K562 (cell line): ENCODE data around the gene LRP1B. TPM values are rescaled to one million over a fixed set of nuclear protein-coding genes. Genes with fewer than 3 reads are reported as not detected.

Experiments used
- ATAC-seq: fragments of 200-7000 bp; cut with Tn5 transposase; 3 replicates; pipeline ENCODE4 v1.9.1; 2020; ENCODE audit warnings: moderate library complexity
- BruUV-seq: library from RNA; stranded (reverse); fragments of 400-500 nt; replicated peaks from 2 replicates; lab custom pipeline; 2021; lab: Mats Ljungman, UMichigan
- CTCF ChIA-PET: fragments of 300-600 bp; formaldehyde crosslinking; extraction: SDS; loops from one replicate; lab custom pipeline; 2021; ENCODE audit warnings: low intra/inter-chr PET ratio; lab: Yijun Ruan, JAX
- POLR2A ChIA-PET: fragments of 300-600, 350-650 bp; sonication (Branson Sonifier 250); formaldehyde crosslinking; extraction: SDS; loops from one replicate; lab custom pipeline; 2021; ENCODE audit warnings: antibody characterized with exemption, inconsistent platforms; lab: Yijun Ruan, JAX
- DNase-seq, 4 experiments: peaks; one replicate each; pipeline versions ENCODE4 v3.0.0 to v3.0.0-alpha.2; 2011 to 2018; ENCODE audit warnings: low spot score in 3 of 4, mixed read lengths in 3 of 4; ENCODE audit errors: extremely low read depth in 1 of 4
- FAIRE-seq: peaks from 2 replicates; lab custom pipeline; 2011; peaks lifted over from hg19 to GRCh38; lab: Jason Lieb, UNC
- H2AFZ ChIP-seq: 2 replicates; pipeline ENCODE4 v1.6.0; 2011; ENCODE audit warnings: low read depth, low read length, control low read depth, inconsistent platforms
- H3K27ac ChIP-seq: fragments of 200-600 bp; 3 replicates; pipeline ENCODE4 v1.8.0; 2011; ENCODE audit warnings: low read depth, mild to moderate bottlenecking, control low read depth, inconsistent platforms, low read length, moderate library complexity, mixed read lengths; ENCODE audit errors: extremely low read depth
- H3K27me3 ChIP-seq, 2 experiments: fragments of 300-600 bp in 1 of 2; 2 replicates in 1 of 2; 3 replicates in 1 of 2; pipeline versions ENCODE4 v1.6.0 to v1.8.0; 2011; ENCODE audit warnings: inconsistent platforms in 2 of 2, low read length in 2 of 2, mild to moderate bottlenecking in 1 of 2, mixed read lengths in 1 of 2, moderate library complexity in 1 of 2; ENCODE audit not compliant: control insufficient read depth in 2 of 2, insufficient read depth in 2 of 2
- H3K36me3 ChIP-seq: fragments of 300-600 bp; 3 replicates; pipeline ENCODE4 v1.8.0; 2011; ENCODE audit warnings: mild to moderate bottlenecking, low read length, inconsistent platforms; ENCODE audit not compliant: control insufficient read depth, insufficient read depth
- H3K4me1 ChIP-seq, 2 experiments: fragments of 200-600 bp in 1 of 2; replicated peaks in 1 of 2; 2 replicates in 1 of 2; 3 replicates in 1 of 2; pipeline versions ENCODE4 v1.5.1 to v1.8.0; 2011; ENCODE audit warnings: inconsistent platforms in 2 of 2, low read length in 2 of 2, mild to moderate bottlenecking in 1 of 2, mixed read lengths in 1 of 2, moderate library complexity in 1 of 2; ENCODE audit not compliant: control insufficient read depth in 2 of 2, insufficient read depth in 2 of 2
- H3K4me2 ChIP-seq: 2 replicates; pipeline ENCODE4 v1.6.1; 2011; ENCODE audit warnings: low read length, control low read depth, inconsistent platforms, mixed read lengths; ENCODE audit not compliant: insufficient read depth
- H3K4me3 ChIP-seq: fragments of 200-600 bp; sonication (generic), shearing (Covaris generic); 2 replicates; pipeline ENCODE4 v1.5.1; 2016; ENCODE audit warnings: control low read depth, inconsistent platforms
- H3K79me2 ChIP-seq: fragments of 200-600 bp; 3 replicates; pipeline ENCODE4 v1.8.0; 2011; ENCODE audit warnings: low read length, inconsistent platforms; ENCODE audit not compliant: control insufficient read depth, insufficient read depth
- H3K9ac ChIP-seq, 2 experiments: 2 replicates each; pipeline versions ENCODE4 v1.6.0 to v1.6.1; 2011; ENCODE audit warnings: low read depth in 2 of 2, low read length in 2 of 2, control low read depth in 1 of 2, inconsistent platforms in 1 of 2, mild to moderate bottlenecking in 1 of 2, mixed read lengths in 1 of 2; ENCODE audit not compliant: insufficient read depth in 1 of 2
- H3K9me1 ChIP-seq: one replicate; pipeline ENCODE4 v1.6.0; 2011; ENCODE audit warnings: inconsistent platforms, mild to moderate bottlenecking, low read length, moderate library complexity; ENCODE audit not compliant: control insufficient read depth, insufficient read depth
- H3K9me3 ChIP-seq: replicated peaks from 2 replicates; pipeline ENCODE4 v1.5.1; 2011; ENCODE audit warnings: low read depth, low read length, inconsistent platforms; ENCODE audit not compliant: control insufficient read depth, insufficient read depth
- H4K20me1 ChIP-seq: replicated peaks from 2 replicates; pipeline ENCODE4 v1.6.1; 2011; ENCODE audit warnings: low read length, inconsistent platforms, mixed read lengths; ENCODE audit not compliant: control insufficient read depth, insufficient read depth
- BRD9 ChIP-seq: fragments of 450-650 bp; IDR thresholded peaks from 2 replicates; pipeline ENCODE4 v1.6.1; 2018; ENCODE audit warnings: low read depth; ENCODE audit not compliant: partially characterized antibody
- ELF1 ChIP-seq: fragments of 200-800 bp; sonication (Bioruptor generic); IDR thresholded peaks from 2 replicates; pipeline ENCODE4 v1.6.1; 2016; ENCODE audit warnings: missing genetic modification characterization, missing compliant biosample characterization
- EZH2 ChIP-seq: IDR thresholded peaks from 2 replicates; pipeline ENCODE4 v1.6.1; 2012; ENCODE audit warnings: low read depth, mild to moderate bottlenecking, inconsistent platforms, low read length, borderline replicate concordance
- JUN ChIP-seq, 2 experiments: sonication (generic) in 1 of 2; formaldehyde crosslinking in 1 of 2; IDR thresholded peaks; 2 replicates each; pipeline versions ENCODE4 v1.6.1 to v1.8.0; 2012 to 2022; ENCODE audit warnings: borderline replicate concordance in 2 of 2, mild to moderate bottlenecking in 2 of 2, improper control_type of control experiment in 1 of 2, low read depth in 1 of 2, low read length in 1 of 2, missing genetic modification reagents in 1 of 2
- KHSRP ChIP-seq: fragments of 450-650 bp; IDR thresholded peaks from 2 replicates; pipeline ENCODE4 v1.6.1; 2017
- RBM39 ChIP-seq: fragments of 200-400 bp; formaldehyde crosslinking; optimal IDR thresholded peaks from 2 replicates; pipeline ENCODE3; 2018; ENCODE audit warnings: low read depth, low read length
- SIN3A ChIP-seq, 2 experiments: fragments of 150-350 bp in 1 of 2; IDR thresholded peaks; 2 replicates each; pipeline ENCODE4 v1.6.1; 2011 to 2016; ENCODE audit warnings: borderline replicate concordance in 2 of 2, low read depth in 2 of 2, low read length in 2 of 2, mild to moderate bottlenecking in 2 of 2, moderate library complexity in 2 of 2; ENCODE audit not compliant: control insufficient read depth in 1 of 2
- SMAD1 ChIP-seq: fragments of 150-350 bp; IDR thresholded peaks from 2 replicates; pipeline ENCODE4 v1.6.1; 2014; ENCODE audit warnings: low read length, low read depth; ENCODE audit not compliant: partially characterized antibody
- SRSF7 ChIP-seq: fragments of 200-400 bp; formaldehyde crosslinking; optimal IDR thresholded peaks from 2 replicates; pipeline ENCODE3; 2017; ENCODE audit warnings: mild to moderate bottlenecking, low read depth, low read length
- TFAM ChIP-seq: fragments of 250-450 bp; sonication (Bioruptor Pico); conservative IDR thresholded peaks from 2 replicates; pipeline ENCODE4 v1.5.0; 2021; ENCODE audit warnings: mild to moderate bottlenecking, moderate library complexity
- ZNF165 ChIP-seq: fragments of 250-450 bp; sonication (Bioruptor Pico); IDR thresholded peaks from 2 replicates; pipeline ENCODE4 v1.4.0; 2020; ENCODE audit warnings: borderline replicate concordance
- ZNF174 ChIP-seq: fragments of 250-450 bp; sonication (Bioruptor Pico); IDR thresholded peaks from 2 replicates; pipeline ENCODE4 v1.4.0; 2020; ENCODE audit warnings: mild to moderate bottlenecking
- ZNF24 ChIP-seq: fragments of 450-650 bp; IDR thresholded peaks from 2 replicates; pipeline ENCODE4 v1.6.1; 2016
- ZNF431 ChIP-seq: sonication (generic); formaldehyde crosslinking; IDR thresholded peaks from 2 replicates; pipeline ENCODE4 v1.8.0; 2022; ENCODE audit warnings: mild to moderate bottlenecking, missing genetic modification reagents
- WGBS: fragments of 100-300 bp; shearing (Covaris generic); methylation state at CpG from one replicate; pipeline ENCODE4 v1.1.6; 2016; ENCODE audit warnings: low coverage, mixed read lengths; ENCODE audit not compliant: insufficient coverage; ENCODE audit errors: missing lambda C conversion rate; 5-methylcytosine and 5-hydroxymethylcytosine counted together
- in situ Hi-C: fragments of 300-500 bp; cut with MboI; formaldehyde crosslinking; loops from 4 replicates; pipeline ENCODE4 v1.15.0; 2018; ENCODE audit warnings: inconsistent platforms, mixed read lengths
- intact Hi-C: fragments of 100-400 bp; cut with micrococcal nuclease; formaldehyde crosslinking; loops from 2 replicates; pipeline ENCODE4 v1.14.2; 2022
- polyA plus RNA-seq, 8 experiments: library from polyadenylated mRNA; depleted of rRNA in 4 of 8; stranded (reverse) in 5 of 8; unstranded in 3 of 8; fragments of >200 nt; fragmentation: Nextera tagmentation in 2 of 8; fragmentation: Illumina TruSeq in 1 of 8; extraction: Ambion mirVana in 2 of 8; extraction: Trizol in 1 of 8; gene quantifications; 2 replicates each; pipeline versions ENCODE4 v1.2.1 to v1.2.3, GENCODE V29; 2011 to 2014; ENCODE audit warnings: inconsistent platforms in 1 of 8, missing spikeins in 1 of 8
- total RNA-seq, 7 experiments: library from RNA; depleted of rRNA in 6 of 7; stranded (reverse); fragments of >200 nt in 6 of 7; fragmentation: Illumina TruSeq in 2 of 7; extraction: Trizol in 2 of 7; gene quantifications; 2 replicates each; pipeline versions ENCODE4 v1.2.1 to v1.2.3, GENCODE V29; 2011 to 2021; ENCODE audit warnings: low replicate concordance in 1 of 7
- TF ChIP-seq, protein P1 (sequence below), 3 experiments: fragments of 200-800 bp in 1 of 3; sonication (Bioruptor generic) in 1 of 3; sonication (generic) in 1 of 3; formaldehyde crosslinking in 1 of 3; IDR thresholded peaks; 2 replicates each; pipeline versions ENCODE4 v1.6.1 to v1.8.0; 2016 to 2022; ENCODE audit warnings: mild to moderate bottlenecking in 2 of 3, missing compliant biosample characterization in 2 of 3, missing genetic modification characterization in 2 of 3, missing genetic modification reagents in 1 of 3

Gene LRP1B
- total and polyA plus RNA-seq, 9 of the 15 experiments (the other 6 are each of a cell fraction or from before 2014, with no cell fraction given), result not detected

DNA sequence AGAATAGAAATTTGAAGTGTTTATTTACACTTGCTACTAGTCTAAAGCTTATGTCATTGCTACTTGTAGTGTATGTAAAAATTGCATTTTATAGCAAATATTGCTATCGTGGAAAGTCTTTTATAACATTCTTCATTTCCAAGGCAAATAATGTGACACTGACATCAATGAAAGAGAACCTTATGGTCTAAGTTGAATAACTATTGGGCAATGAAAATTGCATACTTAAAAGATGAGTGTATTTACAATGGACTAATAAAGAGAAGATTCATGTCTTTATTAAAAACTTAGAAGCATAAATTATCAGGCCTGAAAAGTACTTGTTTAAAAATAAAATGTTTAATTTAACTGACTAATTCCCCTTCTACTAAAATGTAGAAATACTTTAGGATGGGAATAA lies 82.2 kb downstream of the LRP1B start:
- H3K4me2 ChIP-seq, result no peak overlapping the region
- no peaks in the 10 kb centered on the region for H3K9me3 ChIP-seq
- no peak overlapping the region for H3K27ac ChIP-seq
- no peaks in the 10 kb centered on the region for H4K20me1 ChIP-seq
- H3K4me1 ChIP-seq, result no peaks in the 10 kb centered on the region
- H3K27me3 ChIP-seq, result no peaks in the 10 kb centered on the region
- H3K9ac ChIP-seq, result no peak overlapping the region
- DNase-seq (no peak), FAIRE-seq (no peak), ATAC-seq (no peak)
- CTCF ChIA-PET, result no interaction called here
- no peak overlapping the region for H3K4me3 ChIP-seq
- BruUV-seq, result no TSS peak
- no peak for TF ChIP-seq TFAM (CRISPR knock-in tag)
- TF ChIP-seq EZH2, result no peak
- TF ChIP-seq SMAD1, result no peak
- TF ChIP-seq ZNF165 (CRISPR knock-in tag), result no peak
- TF ChIP-seq RBM39, result no peak
- no peak for TF ChIP-seq BRD9
- no peak for TF ChIP-seq ZNF24
- no peak for TF ChIP-seq ZNF174 (CRISPR knock-in tag)
- no peak for TF ChIP-seq JUN (IDR thresholded peaks at IDR 0.05; ENCODE audit: borderline replicate concordance, low read depth, low read length)
- TF ChIP-seq JUN (CRISPR knock-in tag; IDR thresholded peaks at IDR 0.05; ENCODE audit: borderline replicate concordance), result no peak
- no peak for TF ChIP-seq SRSF7
- no peak for TF ChIP-seq KHSRP
- no peak for TF ChIP-seq ELF1 (tag)
- TF ChIP-seq SIN3A (IDR thresholded peaks at IDR 0.05; ENCODE audit: borderline replicate concordance in 2 of 2, control insufficient read depth in 1 of 2, low read depth in 2 of 2, low read length in 2 of 2), result no peak
- TF ChIP-seq ZNF431 (CRISPR knock-in tag), result no peak
- TF ChIP-seq, protein P1, sequence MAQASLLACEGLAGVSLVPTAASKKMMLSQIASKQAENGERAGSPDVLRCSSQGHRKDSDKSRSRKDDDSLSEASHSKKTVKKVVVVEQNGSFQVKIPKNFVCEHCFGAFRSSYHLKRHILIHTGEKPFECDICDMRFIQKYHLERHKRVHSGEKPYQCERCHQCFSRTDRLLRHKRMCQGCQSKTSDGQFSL (CRISPR knock-in tag; IDR thresholded peaks at IDR 0.05), result no peak
- TF ChIP-seq, protein P1 (tag; IDR thresholded peaks at IDR 0.05), result no peak
- H3K79me2 ChIP-seq, result no peaks in the 10 kb centered on the region
- intact Hi-C loops (no loop called here), in situ Hi-C loops (no loop called here)
- 5% methylated on average over 1 of the region's 1 CpG for WGBS
- H3K9me1 ChIP-seq, result no peaks in the 10 kb centered on the region
- H3K36me3 ChIP-seq, result no peaks in the 10 kb centered on the region
- no peak overlapping the region for H2AFZ ChIP-seq
- POLR2A ChIA-PET, result no interaction called here
